HepG2 (cell line): ENCODE results near the gene RAB22A. TPM values are rescaled to one million over a fixed set of nuclear protein-coding genes. Genes with fewer than 3 reads are reported as not detected.
A peak's percentile ranks its signal among the peaks of the same experiment; 100 is the strongest.

ENCODE experiments used
- FOSL2 ChIP-seq: sonication (generic); formaldehyde crosslinking; IDR thresholded peaks from 2 replicates; pipeline ENCODE4 v1.4.0; 2020; ENCODE audit warnings: missing genetic modification reagents
- HOXA5 ChIP-seq: sonication (generic); formaldehyde crosslinking; IDR thresholded peaks from 2 replicates; pipeline ENCODE4 v1.4.0; 2020; ENCODE audit warnings: missing genetic modification reagents
- KLF15 ChIP-seq: sonication (generic); formaldehyde crosslinking; IDR thresholded peaks from 2 replicates; pipeline ENCODE4 v1.8.1; 2023; ENCODE audit warnings: borderline replicate concordance, mild to moderate bottlenecking, inconsistent platforms, missing genetic modification reagents, mixed read lengths
- KLF6 ChIP-seq: IDR thresholded peaks from 2 replicates; pipeline ENCODE4 v1.8.0; 2016; ENCODE audit warnings: missing biosample characterization, missing genetic modification reagents
- LRRFIP1 ChIP-seq: sonication (generic); formaldehyde crosslinking; conservative IDR thresholded peaks from 2 replicates; pipeline ENCODE4 v1.4.0; 2020; ENCODE audit warnings: missing genetic modification reagents
- MED1 ChIP-seq: sonication (generic); formaldehyde crosslinking; IDR thresholded peaks from 2 replicates; pipeline ENCODE4 v1.4.0; 2020; ENCODE audit warnings: missing genetic modification reagents
- MYNN ChIP-seq: sonication (generic); formaldehyde crosslinking; IDR thresholded peaks from 2 replicates; pipeline ENCODE4 v1.4.0; 2020; ENCODE audit warnings: mild to moderate bottlenecking, low read depth, missing genetic modification reagents
- POGZ ChIP-seq: sonication (generic); formaldehyde crosslinking; IDR thresholded peaks from 2 replicates; pipeline ENCODE4 v1.4.0; 2020; ENCODE audit warnings: mild to moderate bottlenecking, missing genetic modification reagents
- RBFOX2 ChIP-seq: fragments of 200-400 bp; formaldehyde crosslinking; IDR thresholded peaks from 2 replicates; pipeline ENCODE4 v1.6.1; 2017; ENCODE audit warnings: low read depth, mild to moderate bottlenecking, low read length
- REXO4 ChIP-seq: sonication (generic); formaldehyde crosslinking; IDR thresholded peaks from 2 replicates; pipeline ENCODE4 v1.8.0; 2022; ENCODE audit warnings: missing genetic modification reagents, mild to moderate bottlenecking, borderline replicate concordance
- RFX5 ChIP-seq: IDR thresholded peaks from 2 replicates; pipeline ENCODE4 v1.6.1; 2011; ENCODE audit warnings: low read depth, low read length, improper control_type of control experiment
- SALL2 ChIP-seq: sonication (generic); formaldehyde crosslinking; IDR thresholded peaks from 2 replicates; pipeline ENCODE4 v1.8.1; 2023; ENCODE audit warnings: mild to moderate bottlenecking, missing genetic modification reagents, inconsistent platforms
- SMAD3 ChIP-seq: sonication (generic); formaldehyde crosslinking; IDR thresholded peaks from 2 replicates; pipeline ENCODE4 v1.4.0; 2020; ENCODE audit warnings: missing genetic modification reagents
- SRSF9 ChIP-seq: fragments of 200-400 bp; formaldehyde crosslinking; IDR thresholded peaks from 2 replicates; pipeline ENCODE4 v1.6.1; 2018; ENCODE audit warnings: borderline replicate concordance, mild to moderate bottlenecking, low read depth, low read length; ENCODE audit not compliant: insufficient read depth, poor library complexity, severe bottlenecking
- SRY ChIP-seq: sonication (generic); formaldehyde crosslinking; IDR thresholded peaks from 2 replicates; pipeline ENCODE4 v1.8.0; 2022; ENCODE audit warnings: mild to moderate bottlenecking, missing genetic modification reagents
- ZBTB39 ChIP-seq: sonication (generic); formaldehyde crosslinking; IDR thresholded peaks from 2 replicates; pipeline ENCODE4 v1.5.0; 2020; ENCODE audit warnings: missing genetic modification reagents
- ZMAT3 ChIP-seq: sonication (generic); formaldehyde crosslinking; conservative IDR thresholded peaks from 2 replicates; pipeline ENCODE4 v1.7.0; 2021; ENCODE audit warnings: missing genetic modification reagents
- ZNF547 ChIP-seq: sonication (generic); formaldehyde crosslinking; IDR thresholded peaks from 2 replicates; pipeline ENCODE4 v1.5.1; 2020; ENCODE audit warnings: mild to moderate bottlenecking, missing genetic modification reagents
- ZNF563 ChIP-seq: sonication (generic); formaldehyde crosslinking; IDR thresholded peaks from 2 replicates; pipeline ENCODE4 v1.8.0; 2022; ENCODE audit warnings: mild to moderate bottlenecking, moderate library complexity, missing genetic modification reagents
- ZNF574 ChIP-seq: sonication (generic); formaldehyde crosslinking; IDR thresholded peaks from 2 replicates; pipeline ENCODE4 v1.4.0; 2020; ENCODE audit warnings: missing genetic modification reagents
- ZNF850 ChIP-seq: sonication (generic); formaldehyde crosslinking; conservative IDR thresholded peaks from 2 replicates; pipeline ENCODE4 v1.9.0; 2021; ENCODE audit warnings: mild to moderate bottlenecking, missing genetic modification reagents
- polyA plus RNA-seq, 8 experiments: library from polyadenylated mRNA; depleted of rRNA in 3 of 8; stranded (reverse) in 7 of 8; unstranded in 1 of 8; fragments of >200 nt; fragmentation: Illumina TruSeq in 4 of 8; extraction: Trizol in 4 of 8; gene quantifications; 2 replicates each; pipeline versions ENCODE4 v1.2.1 to v1.2.3, GENCODE V29; 2011 to 2016; ENCODE audit warnings: low read depth in 4 of 8, missing spikeins in 1 of 8, mixed read lengths in 1 of 8; ENCODE audit not compliant: insufficient read depth in 1 of 8
- total RNA-seq, 5 experiments: library from RNA; depleted of rRNA; stranded (reverse); fragments of >200 nt; fragmentation: Illumina TruSeq; extraction: Trizol; gene quantifications; 2 replicates each; pipeline ENCODE4 v1.2.3, GENCODE V29; 2016; ENCODE audit warnings: low read depth in 1 of 5

RAB22A gene
- total and polyA plus RNA-seq, 2 of the 13 experiments (the other 11 are each of a cell fraction or from before 2014, with no cell fraction given) = 10.7 to 11.2 TPM

GRCh38 chr20:58309591-58310290 is at the start of gene RAB22A (continued):
- TF ChIP-seq POGZ (CRISPR knock-in tag) (peak; percentile 31; the same call in 1 of the 2 replicates), ZNF563 (CRISPR knock-in tag) (peak; percentile 85), HOXA5 (CRISPR knock-in tag) (no peak), RFX5 (no peak), SMAD3 (CRISPR knock-in tag) (no peak), SRSF9 (no peak), FOSL2 (CRISPR knock-in tag) (peak; percentile 4; the same call in 1 of the 2 replicates), MYNN (CRISPR knock-in tag) (peak; percentile 53; the same call in 1 of the 2 replicates), MED1 (peak; percentile 23; the same call in 1 of the 2 replicates), KLF15 (CRISPR knock-in tag) (no peak), SRY (CRISPR knock-in tag) (peak; percentile 66; the same call in 1 of the 2 replicates), REXO4 (no peak), SALL2 (CRISPR knock-in tag) (peak; percentile 79; the same call in 1 of the 2 replicates), LRRFIP1 (CRISPR knock-in tag) (no peak), ZNF850 (CRISPR knock-in tag) (no peak; the same call in 1 of the 2 replicates), ZNF574 (peak; percentile 85), KLF6 (peak; percentile 33; the same call in 1 of the 2 replicates), ZMAT3 (CRISPR knock-in tag) (peak; percentile 64; the same call in 1 of the 2 replicates), RBFOX2 (peak; percentile 91), ZNF547 (CRISPR knock-in tag) (peak; percentile 67; the same call in 1 of the 2 replicates), ZBTB39 (CRISPR knock-in tag) (no peak)
